ENCODE measurements around the gene PPARD.

DNA sequence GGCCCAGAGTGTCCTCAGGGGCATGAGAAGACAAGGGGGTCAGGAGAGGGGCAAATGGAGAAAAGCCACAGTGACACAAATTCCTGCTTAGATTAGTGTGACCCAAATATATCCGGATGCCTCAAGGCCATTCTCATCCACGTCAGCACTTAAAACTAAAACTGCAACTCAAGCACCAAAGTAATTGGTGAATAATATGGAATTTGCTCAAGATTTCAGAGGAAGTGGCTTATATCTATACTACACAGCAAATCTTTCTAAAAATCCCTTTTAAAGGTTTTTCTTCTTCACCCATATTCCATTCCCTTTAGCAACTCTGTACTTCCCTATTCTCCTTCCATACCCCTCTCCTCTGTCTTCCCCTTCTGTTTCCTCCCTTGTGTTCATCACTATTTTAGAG lies 29.6 kb upstream of the PPARD start:
- TF ChIP-seq, protein P1, sequence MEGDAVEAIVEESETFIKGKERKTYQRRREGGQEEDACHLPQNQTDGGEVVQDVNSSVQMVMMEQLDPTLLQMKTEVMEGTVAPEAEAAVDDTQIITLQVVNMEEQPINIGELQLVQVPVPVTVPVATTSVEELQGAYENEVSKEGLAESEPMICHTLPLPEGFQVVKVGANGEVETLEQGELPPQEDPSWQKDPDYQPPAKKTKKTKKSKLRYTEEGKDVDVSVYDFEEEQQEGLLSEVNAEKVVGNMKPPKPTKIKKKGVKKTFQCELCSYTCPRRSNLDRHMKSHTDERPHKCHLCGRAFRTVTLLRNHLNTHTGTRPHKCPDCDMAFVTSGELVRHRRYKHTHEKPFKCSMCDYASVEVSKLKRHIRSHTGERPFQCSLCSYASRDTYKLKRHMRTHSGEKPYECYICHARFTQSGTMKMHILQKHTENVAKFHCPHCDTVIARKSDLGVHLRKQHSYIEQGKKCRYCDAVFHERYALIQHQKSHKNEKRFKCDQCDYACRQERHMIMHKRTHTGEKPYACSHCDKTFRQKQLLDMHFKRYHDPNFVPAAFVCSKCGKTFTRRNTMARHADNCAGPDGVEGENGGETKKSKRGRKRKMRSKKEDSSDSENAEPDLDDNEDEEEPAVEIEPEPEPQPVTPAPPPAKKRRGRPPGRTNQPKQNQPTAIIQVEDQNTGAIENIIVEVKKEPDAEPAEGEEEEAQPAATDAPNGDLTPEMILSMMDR (conservative IDR thresholded peaks at IDR 0.05; ENCODE audit: low read length): no peak
- TF ChIP-seq EZH2phosphoT487 (IDR thresholded peaks at IDR 0.05; ENCODE audit: borderline replicate concordance): no peak
